GM12801 (cell line): Measurements from ENCODE around the gene CSPG4.

ENCODE experiments used
- CTCF ChIP-seq: IDR thresholded peaks from one replicate; pipeline ENCODE4 v1.5.1; 2011; ENCODE audit warnings: control low read depth; ENCODE audit not compliant: insufficient read length; ENCODE audit errors: extremely low read depth

The CSPG4 gene

GRCh38 chr15:75680007-75680789 lies 32.5 kb downstream of the CSPG4 start:
- no peak for TF ChIP-seq CTCF

GRCh38 chr15:75677465-75678323 lies 35.0 kb downstream of the CSPG4 start:
- no peak for TF ChIP-seq CTCF

- no peak for TF ChIP-seq CTCF
These were observed 35.8 kb downstream of the CSPG4 start for GRCh38 chr15:75676688-75677464.

GRCh38 chr15:75675579-75676404 lies 36.9 kb downstream of the CSPG4 start:
- TF ChIP-seq CTCF = no peak

GRCh38 chr15:75674366-75674765 lies 38.3 kb downstream of the CSPG4 start:
- TF ChIP-seq CTCF = no peak

GRCh38 chr15:75673426-75674235 lies 39.0 kb downstream of the CSPG4 start:
- no peak for TF ChIP-seq CTCF
